A673 (cell line): ENCODE data around the gene BACH2. TPM values are rescaled to one million over a fixed set of nuclear protein-coding genes. Genes with fewer than 3 reads are reported as not detected.

Experiments
- BruUV-seq: library from RNA; stranded (reverse); fragments of 400-500 nt; replicated peaks from 2 replicates; lab custom pipeline; 2021; lab: Mats Ljungman, UMichigan
- CTCF ChIA-PET: fragments of 300-600 bp; sonication (Branson Sonifier 250); formaldehyde crosslinking; loops from one replicate; lab custom pipeline; 2022; ENCODE audit warnings: antibody characterized with exemption; lab: Charles Lee
- POLR2A ChIA-PET: fragments of 300-600 bp; sonication (Branson Sonifier 250); formaldehyde crosslinking; loops from one replicate; lab custom pipeline; 2022; ENCODE audit warnings: antibody characterized with exemption; ENCODE audit not compliant: low non-redundant PET; lab: Charles Lee
- DNase-seq: peaks from one replicate; pipeline ENCODE4 v3.0.0-alpha.2; 2015; ENCODE audit warnings: low spot score
- H3K27ac ChIP-seq: fragments of 200-600 bp; sonication (generic); 2 replicates; pipeline ENCODE4 v1.5.1; 2016; ENCODE audit warnings: mixed run types, low read depth, mild to moderate bottlenecking, mixed read lengths, antibody characterized with exemption, low read length; ENCODE audit not compliant: poor library complexity, severe bottlenecking
- H3K27me3 ChIP-seq: fragments of 200-600 bp; sonication (generic); replicated peaks from 2 replicates; pipeline ENCODE4 v1.6.1; 2017; ENCODE audit warnings: mixed run types, low read depth, mild to moderate bottlenecking, mixed read lengths, antibody characterized with exemption, low read length; ENCODE audit not compliant: insufficient read depth, poor library complexity
- H3K36me3 ChIP-seq: fragments of 200-600 bp; sonication (generic); 2 replicates; pipeline ENCODE4 v1.6.1; 2016; ENCODE audit warnings: mixed run types, mild to moderate bottlenecking, mixed read lengths, antibody characterized with exemption, low read length; ENCODE audit not compliant: insufficient read depth, poor library complexity, severe bottlenecking
- H3K4me1 ChIP-seq: fragments of 200-600 bp; sonication (generic); 2 replicates; pipeline ENCODE4 v1.6.1; 2017; ENCODE audit warnings: mixed run types, mild to moderate bottlenecking, mixed read lengths, antibody characterized with exemption, low read length; ENCODE audit not compliant: insufficient read depth, poor library complexity, severe bottlenecking
- H3K4me3 ChIP-seq: fragments of 200-600 bp; sonication (generic); 2 replicates; pipeline ENCODE4 v1.5.1; 2016; ENCODE audit warnings: low read depth, mixed run types, mild to moderate bottlenecking, mixed read lengths, low read length; ENCODE audit not compliant: poor library complexity, severe bottlenecking
- H3K9me3 ChIP-seq: fragments of 200-600 bp; sonication (generic); 2 replicates; pipeline ENCODE4 v1.6.1; 2016; ENCODE audit warnings: mixed run types, low read depth, mild to moderate bottlenecking, mixed read lengths, antibody characterized with exemption, low read length; ENCODE audit not compliant: poor library complexity, severe bottlenecking
- CTCF ChIP-seq: fragments of 300-800, 200-600 bp; sonication (generic); conservative IDR thresholded peaks from 2 replicates; pipeline ENCODE4 v1.5.1; 2017; ENCODE audit warnings: low read depth, mild to moderate bottlenecking, antibody characterized with exemption, low read length, moderate library complexity, mixed read lengths
- EZH2 ChIP-seq: fragments of 200-600 bp; sonication (generic); IDR thresholded peaks from 2 replicates; pipeline ENCODE4 v1.6.1; 2017; ENCODE audit warnings: borderline replicate concordance, low read depth, mild to moderate bottlenecking, mixed read lengths, antibody characterized with exemption, low read length; ENCODE audit not compliant: poor library complexity, severe bottlenecking
- intact Hi-C: fragments of 100-400 bp; cut with micrococcal nuclease; formaldehyde crosslinking; loops from one replicate; pipeline ENCODE4 v1.10.0; 2022; ENCODE audit not compliant: unreplicated experiment
- total RNA-seq: library from RNA; stranded (reverse); gene quantifications from 2 replicates; pipeline ENCODE4 v1.2.3, GENCODE V29; 2021

The BACH2 gene
- total RNA-seq, 1 experiment from 2014 or later, result 0.37 TPM

- no TSS peak for BruUV-seq
- ChIA-PET CTCF (no interaction called here), POLR2A (interaction anchor here (0.6 kb wide), 1 partner anchor 174 kb away, joined by 3 read pairs; no protein-coding TSS in a partner anchor)
- H3K4me1 ChIP-seq, result peaks cover 30% of the 10 kb centered on the region
- no peaks in the 10 kb centered on the region for H3K36me3 ChIP-seq
- H3K4me3 ChIP-seq, result no peak overlapping the region
- no peak for TF ChIP-seq EZH2
- TF ChIP-seq CTCF, result no peak
- H3K27ac ChIP-seq, result no peak overlapping the region
- no peaks in the 10 kb centered on the region for H3K9me3 ChIP-seq
- intact Hi-C loops, result no loop called here
- H3K27me3 ChIP-seq, result no peaks in the 10 kb centered on the region
- no peak for DNase-seq
Observed at GRCh38 chr6:90216072-90216977, 80.3 kb downstream of the BACH2 start.

- no peaks in the 10 kb centered on the region for H3K36me3 ChIP-seq
- TF ChIP-seq EZH2 (no peak), CTCF (no peak)
- no peak overlapping the region for H3K27ac ChIP-seq
- no TSS peak for BruUV-seq
- DNase-seq, result no peak
- H3K4me1 ChIP-seq, result peaks cover 25% of the 10 kb centered on the region
- no peak overlapping the region for H3K4me3 ChIP-seq
- ChIA-PET CTCF (no interaction called here), POLR2A (interaction anchor here (0.6 kb wide), 1 partner anchor 73 kb away, joined by 3 read pairs; no protein-coding TSS in a partner anchor)
- no peaks in the 10 kb centered on the region for H3K27me3 ChIP-seq
- H3K9me3 ChIP-seq, result no peaks in the 10 kb centered on the region
- intact Hi-C loops, result no loop called here
Observed at GRCh38 chr6:90214966-90215365, 81.7 kb downstream of the BACH2 start.

GRCh38 chr6:90214461-90214860, 82.2 kb downstream of the BACH2 start:
- Histone ChIP-seq H3K36me3 (no peaks in the 10 kb centered on the region), H3K27me3 (no peaks in the 10 kb centered on the region), H3K4me3 (no peak overlapping the region), H3K9me3 (no peaks in the 10 kb centered on the region), H3K27ac (no peak overlapping the region), H3K4me1 (peaks cover 20% of the 10 kb centered on the region)
- ChIA-PET CTCF (no interaction called here), POLR2A (interaction anchor here (0.6 kb wide), 1 partner anchor 72 kb away, joined by 3 read pairs; no protein-coding TSS in a partner anchor)
- no peak for TF ChIP-seq CTCF
- no peak for TF ChIP-seq EZH2
- DNase-seq, result no peak
- BruUV-seq, result no TSS peak
- intact Hi-C loops, result no loop called here
